Measurements from ENCODE around the gene CNPY4. TPM values are rescaled to one million over a fixed set of nuclear protein-coding genes. Genes with fewer than 3 reads are reported as not detected.

CNPY4 gene
- total and polyA plus RNA-seq, 10 of the 15 experiments (the other 5 are each of a cell fraction or from before 2014, with no cell fraction given): 2.5 to 9.2 (median 6.8) TPM

GRCh38 chr7:100107890-100108289, 11.5 kb upstream of the CNPY4 start:
- Histone ChIP-seq H2AFZ (ENCODE audit: control insufficient read depth, low read depth, low read length) (no peak overlapping the region), H3K4me3 (no peak overlapping the region), H3K9ac (ENCODE audit: control insufficient read depth, insufficient read depth, low read length) (no peak overlapping the region), H3K4me1 (ENCODE audit: control insufficient read depth, insufficient read depth, low read length) (no peaks in the 10 kb centered on the region), H3K27ac (ENCODE audit: control insufficient read depth, insufficient read depth) (no peak overlapping the region), H3K27me3 (replicated peaks in 1 of 2; ENCODE audit: control insufficient read depth in 2 of 2, insufficient read depth in 2 of 2, low read length in 1 of 2) (no peaks in the 10 kb centered on the region), H3K4me2 (ENCODE audit: control insufficient read depth, insufficient read depth) (no peak overlapping the region), H3K79me2 (ENCODE audit: control insufficient read depth, insufficient read depth, low read length) (no peaks in the 10 kb centered on the region), H4K20me1 (ENCODE audit: control insufficient read depth, insufficient read depth) (no peaks in the 10 kb centered on the region), H3K9me3 (replicated peaks; ENCODE audit: control insufficient read depth, insufficient read depth, low read length) (no peaks in the 10 kb centered on the region), H3K36me3 (ENCODE audit: control insufficient read depth in 2 of 2, insufficient read depth in 2 of 2, low read length in 1 of 2) (peaks cover 5 to 9% of the 10 kb centered on the region in 2 experiments; a peak in 3 of 4 replicates)
- intact Hi-C loops (cut with micrococcal nuclease; ENCODE audit: unreplicated experiment): no loop called here
- ChIA-PET RAD21 (ENCODE audit: unreplicated experiment) (no interaction called here), SMC1A (ENCODE audit: uncharacterized antibody, unreplicated experiment) (no interaction called here), POLR2A (no interaction called here), CTCF (no interaction called here)
- FAIRE-seq (no peak), DNase-seq (ENCODE audit: low read depth, low spot score) (no peak), ATAC-seq (no peak)
- BruUV-seq (replicated peaks): no TSS peak
- 70% methylated on average over 11 of the region's 11 CpGs for WGBS (ENCODE audit: insufficient coverage, insufficient replicate concordance, low lambda C conversion rate, missing lambda C conversion rate)
- in situ Hi-C loops (cut with MboI): no loop called here
- TF ChIP-seq ASH2L (IDR thresholded peaks at IDR 0.05; ENCODE audit: borderline replicate concordance, low read depth) (no peak), CTCF (IDR thresholded peaks at IDR 0.05 in 2 of 3, conservative IDR thresholded peaks at IDR 0.05 in 1 of 3; ENCODE audit: control insufficient read depth in 2 of 3, extremely low read depth in 1 of 3, insufficient read depth in 1 of 3, low read depth in 3 of 3, low read length in 3 of 3) (no peak), HDAC2 (IDR thresholded peaks at IDR 0.05) (no peak), SUZ12 (IDR thresholded peaks at IDR 0.05; ENCODE audit: unreplicated experiment) (no peak), MXI1 (IDR thresholded peaks at IDR 0.05; ENCODE audit: low read depth, low read length) (no peak), POLR2AphosphoS5 (IDR thresholded peaks at IDR 0.05; ENCODE audit: low read length) (no peak), MEF2B (IDR thresholded peaks at IDR 0.05; ENCODE audit: partially characterized antibody, poor library complexity, severe bottlenecking) (no peak), E2F4 (IDR thresholded peaks at IDR 0.05; ENCODE audit: low read depth, low read length) (no peak), CHD1 (IDR thresholded peaks at IDR 0.05; ENCODE audit: low read depth, low read length) (no peak), NFIC (IDR thresholded peaks at IDR 0.05; ENCODE audit: low read depth, low read length) (no peak)

Data from GM12878 (cell line).